ENCODE measurements around the gene NUAK2. TPM values are rescaled to one million over a fixed set of nuclear protein-coding genes. Genes with fewer than 3 reads are reported as not detected.
A peak's percentile ranks its signal among the peaks of the same experiment; 100 is the strongest.
"Not testable (repeated sequence)": the region's sequence is repeated elsewhere in the genome, so short reads cannot be mapped to it uniquely, and the experiment has no call there.

NUAK2 gene
- 10 to 100 TPM in 1 of 8 experiments, 1 to 10 TPM in 4, under 1 TPM in 3; 0.09 to 17.9 (median 7.0) TPM for total RNA-seq

DNA sequence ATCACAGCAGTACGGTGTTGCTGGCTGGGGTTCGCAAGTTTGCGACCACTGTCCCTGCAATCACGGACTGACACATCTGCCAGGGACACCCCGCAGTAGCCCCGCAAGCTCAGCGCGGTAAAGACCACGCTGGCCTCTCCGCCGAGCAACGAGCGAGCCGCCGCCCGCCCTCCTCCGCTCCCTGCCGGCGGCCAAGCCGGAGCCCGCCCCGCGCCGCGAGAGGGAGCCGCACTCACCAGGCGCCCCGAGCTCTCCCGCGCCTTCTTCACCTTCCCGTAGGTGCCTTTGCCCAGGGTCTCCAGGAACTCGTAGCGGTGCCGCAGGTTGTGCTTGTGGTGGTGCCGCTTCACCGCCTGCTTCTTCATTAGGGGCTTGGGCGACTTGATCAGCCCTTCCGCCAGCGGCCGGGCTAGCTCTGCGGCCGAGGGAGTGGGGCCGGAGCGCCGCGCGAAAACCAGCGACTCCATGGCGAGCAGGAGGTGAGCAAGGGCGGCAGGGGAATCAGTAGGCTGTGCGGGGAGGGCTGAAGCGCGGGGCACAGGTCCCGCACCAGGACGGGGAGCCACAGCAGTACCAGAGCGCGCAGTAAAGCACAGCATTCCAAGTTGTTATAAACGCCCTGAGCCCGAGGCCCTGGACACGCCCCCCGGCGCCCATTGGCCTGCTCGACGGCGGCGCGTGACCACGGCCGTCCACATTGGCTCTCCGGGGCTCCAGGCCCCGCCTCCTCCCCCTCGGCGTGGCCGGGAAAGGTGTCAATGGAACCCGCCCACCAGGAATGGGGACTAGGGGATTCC, at the start of gene NUAK2:
NUAK2 (minus strand) TSS at position 584 of the 797 bp plus-strand sequence; CDS start at position 467, 117 bp downstream.
- WGBS, 10 experiments, result 0 to 2% (median 0%) methylated on average over 1 to 27 of the region's 75 CpGs; no CpG with 5 or more reads in 2 of the 10 experiments
- H3K4me3 ChIP-seq, result peak within 1 kb of the TSS; percentile 67 to 89 (median 70)
- peaks cover 45% of the 10 kb centered on the region in 2 donors for H3K4me1 ChIP-seq (replicated peaks in 1 of 2)
- peak within 1 kb of the TSS; percentile 57 to 70 for H3K27ac ChIP-seq
- in situ Hi-C loops (cut with MboI; ENCODE audit: low pct_unique_long_range_greater_than_20kb in 2 of 9, low sequenced_read_pairs in 9 of 9, unreplicated experiment in 9 of 9), result loop anchor here in 4 of 9 experiments (5.0 to 10.0 kb wide), 2 partner anchors 39 to 47 kb away; no protein-coding TSS in a partner anchor
- ATAC-seq (replicated peaks in 6 of 8), result peak; percentile 85 to 96 (median 94)

DNA sequence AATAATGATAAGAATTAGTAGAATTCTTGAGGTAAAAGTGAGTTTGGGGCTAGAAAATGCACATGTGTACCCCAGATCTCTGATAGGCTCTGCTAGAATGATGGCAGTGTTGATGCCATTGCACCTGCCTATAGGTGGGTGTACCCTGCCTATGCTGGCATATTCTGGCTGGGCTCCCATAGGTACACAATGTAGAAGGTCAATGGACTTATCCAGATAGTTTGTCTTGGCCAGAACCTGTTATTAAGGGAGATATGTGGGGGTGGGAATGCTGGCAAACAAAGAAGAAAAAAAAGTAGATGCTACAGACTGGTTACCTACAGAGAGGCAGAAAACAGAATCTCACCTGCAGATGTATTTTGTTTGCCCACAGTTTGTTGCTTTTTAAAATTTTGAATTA, 49.2 kb upstream of the NUAK2 start:
- no peak for ATAC-seq (replicated peaks in 6 of 8)
- in situ Hi-C loops (cut with MboI; ENCODE audit: low pct_unique_long_range_greater_than_20kb in 2 of 9, low sequenced_read_pairs in 9 of 9, unreplicated experiment in 9 of 9), result no loop called here
- Histone ChIP-seq H3K27ac (no peak overlapping the region), H3K4me3 (no peak overlapping the region), H3K4me1 (replicated peaks in 1 of 2) (peaks cover 42 to 49% of the 10 kb centered on the region in 2 donors)

DNA sequence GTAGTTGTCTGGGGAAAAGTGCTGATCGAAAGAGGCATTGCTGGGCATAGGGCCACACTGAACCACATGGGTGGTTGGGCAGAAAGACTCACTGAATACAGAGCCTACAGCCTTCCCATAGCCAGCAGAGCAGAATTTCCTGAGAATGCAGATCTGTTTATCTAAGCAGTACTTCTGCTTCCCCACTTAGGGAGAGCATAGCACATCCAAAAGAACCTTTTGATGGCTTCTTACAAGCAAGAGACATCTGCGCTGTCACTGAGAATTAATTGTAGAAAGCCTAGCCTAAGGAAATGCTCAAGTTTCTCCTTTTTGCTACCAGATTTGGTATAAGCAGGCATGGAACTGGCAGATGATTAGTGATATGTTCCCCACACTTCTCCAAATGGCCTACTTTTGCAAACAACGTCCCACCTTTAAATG, 48.2 kb upstream of the NUAK2 start:
- Histone ChIP-seq H3K4me3 (no peak overlapping the region), H3K4me1 (replicated peaks in 1 of 2) (peaks cover 38 to 47% of the 10 kb centered on the region in 2 donors), H3K27ac (no peak overlapping the region)
- peak in 1 of 8 experiments; percentile 59 for ATAC-seq (replicated peaks in 6 of 8)
- in situ Hi-C loops (cut with MboI; ENCODE audit: low pct_unique_long_range_greater_than_20kb in 2 of 9, low sequenced_read_pairs in 9 of 9, unreplicated experiment in 9 of 9), result no loop called here
- WGBS, 10 experiments, result 22 to 93% (median 85%) methylated on average over 1 to 3 of the region's 3 CpGs; no CpG with 5 or more reads in 2 of the 10 experiments

DNA sequence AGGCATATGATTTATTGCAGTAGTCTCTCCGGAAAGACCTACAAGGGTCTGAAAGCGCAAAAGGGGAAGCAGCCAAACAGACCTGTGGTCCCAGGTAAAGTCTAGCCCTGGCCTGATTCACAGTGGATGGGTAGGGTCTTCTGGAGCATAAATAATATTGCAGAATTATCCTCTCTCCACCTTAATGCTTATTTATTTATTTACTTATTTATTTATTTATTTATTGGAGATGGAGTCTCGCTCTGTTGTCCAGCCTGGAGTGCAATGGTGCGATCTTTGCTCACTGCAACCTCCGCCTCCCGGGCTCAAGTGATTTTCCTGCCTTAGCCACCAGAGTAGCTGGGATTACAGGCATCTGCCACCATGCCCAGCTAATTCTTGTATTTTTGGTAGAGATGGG, 46.9 kb upstream of the NUAK2 start:
- 61 to 97% (median 85%) methylated on average over 1 to 6 of the region's 6 CpGs; no CpG with 5 or more reads in 2 of the 10 experiments for WGBS, 10 experiments
- Histone ChIP-seq H3K4me3 (no peak overlapping the region), H3K27ac (no peak overlapping the region), H3K4me1 (replicated peaks in 1 of 2) (peaks cover 26 to 34% of the 10 kb centered on the region in 2 donors)
- no peak for ATAC-seq (replicated peaks in 6 of 8)
- in situ Hi-C loops (cut with MboI; ENCODE audit: low pct_unique_long_range_greater_than_20kb in 2 of 9, low sequenced_read_pairs in 9 of 9, unreplicated experiment in 9 of 9), result no loop called here

DNA sequence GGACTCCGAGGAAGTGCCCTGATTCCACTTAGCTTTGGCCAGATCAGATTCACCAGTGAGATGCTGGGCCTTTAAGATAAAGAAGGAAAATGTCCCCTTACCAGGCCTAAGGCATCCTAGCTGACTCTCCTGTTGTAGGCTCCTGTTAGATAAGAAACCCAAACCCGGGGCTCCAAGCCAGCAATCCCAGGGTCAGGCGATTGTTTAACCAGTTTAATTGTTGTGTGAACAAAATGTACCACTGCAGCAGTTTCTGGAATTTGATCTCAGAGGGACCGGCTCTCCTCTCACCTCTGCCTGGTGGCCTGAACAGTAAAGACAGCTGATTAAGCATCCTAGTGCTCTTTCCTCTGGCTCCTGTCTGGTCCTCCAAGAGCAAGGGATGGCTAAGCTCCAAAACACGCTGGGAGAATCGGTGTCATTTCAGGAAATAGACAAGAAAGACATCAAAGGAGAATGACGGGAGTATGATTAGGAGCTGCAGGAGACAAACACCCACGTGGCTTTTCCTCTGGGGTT, 44.5 kb upstream of the NUAK2 start:
- in situ Hi-C loops (cut with MboI; ENCODE audit: low pct_unique_long_range_greater_than_20kb in 2 of 9, low sequenced_read_pairs in 9 of 9, unreplicated experiment in 9 of 9), result no loop called here

DNA sequence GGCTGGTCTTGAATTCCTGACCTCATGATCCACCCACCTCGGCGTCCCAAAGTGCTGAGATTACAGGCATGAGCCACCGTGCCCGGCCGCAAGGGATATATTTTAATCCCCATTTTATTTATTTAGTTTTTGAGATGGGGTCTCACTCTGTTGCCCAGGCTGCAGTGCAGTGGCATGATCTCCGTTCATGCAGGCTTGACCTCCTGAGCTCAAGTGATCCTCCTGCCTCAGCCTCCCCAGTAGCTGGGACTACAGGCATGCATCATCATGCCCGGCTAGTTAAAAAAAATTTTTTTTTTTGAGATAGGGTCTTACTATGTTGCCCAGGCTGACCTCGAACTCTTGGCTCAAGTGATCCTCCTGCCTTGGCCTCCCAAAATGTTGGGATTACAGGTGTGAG, 43.5 kb upstream of the NUAK2 start:
- in situ Hi-C loops (cut with MboI; ENCODE audit: low pct_unique_long_range_greater_than_20kb in 2 of 9, low sequenced_read_pairs in 9 of 9, unreplicated experiment in 9 of 9), result not testable (repeated sequence)

More for the DNA sequence above, 44.5 kb upstream of the NUAK2 start:
- WGBS, 10 experiments, result 10 to 69% (median 43%) methylated on average over 2 to 8 of the region's 8 CpGs
- Histone ChIP-seq H3K27ac (no peak overlapping the region), H3K4me3 (no peak overlapping the region), H3K4me1 (replicated peaks in 1 of 2) (peaks cover 17 to 30% of the 10 kb centered on the region in 2 donors)
- ATAC-seq (replicated peaks in 6 of 8), result peak in 3 of 8 experiments; percentile 42 to 55 (median 44)

DNA sequence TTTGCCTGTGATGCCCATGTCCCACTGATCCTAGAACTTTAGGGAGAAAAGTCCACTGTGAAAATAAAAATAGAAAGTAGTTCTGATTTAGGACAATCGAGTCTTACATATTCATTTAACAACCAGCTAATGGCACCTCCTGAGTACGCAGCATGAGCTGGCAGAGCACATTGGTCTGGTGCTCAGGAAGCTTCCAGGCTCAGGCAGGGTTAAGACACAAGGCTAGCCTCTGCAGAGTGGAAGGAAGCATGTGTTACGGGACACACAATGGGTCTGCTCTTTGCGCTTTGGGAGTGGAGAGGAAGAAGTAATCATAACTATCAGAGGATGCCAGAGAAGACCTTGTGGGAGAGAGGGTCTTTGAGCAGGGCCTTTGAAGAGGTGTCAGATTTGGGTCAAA, 39.3 kb upstream of the NUAK2 start:
- WGBS, 10 experiments, result 0 to 100% (median 89%) methylated on average over 1 to 4 of the region's 4 CpGs; no CpG with 5 or more reads in 2 of the 10 experiments
- H3K4me1 ChIP-seq (replicated peaks in 1 of 2), result peaks cover 37 to 57% of the 10 kb centered on the region in 2 donors
- H3K4me3 ChIP-seq, result no peak overlapping the region
- H3K27ac ChIP-seq, result no peak overlapping the region
- no peak for ATAC-seq (replicated peaks in 6 of 8)
- in situ Hi-C loops (cut with MboI; ENCODE audit: low pct_unique_long_range_greater_than_20kb in 2 of 9, low sequenced_read_pairs in 9 of 9, unreplicated experiment in 9 of 9), result no loop called here

More for the DNA sequence above, 43.5 kb upstream of the NUAK2 start:
- 92 to 100% (median 100%) methylated on average over 1 to 8 of the region's 8 CpGs; no CpG with 5 or more reads in 4 of the 10 experiments for WGBS, 10 experiments
- H3K4me3 ChIP-seq; H3K27ac ChIP-seq; ATAC-seq (replicated peaks in 6 of 8): not testable (repeated sequence)
- H3K4me1 ChIP-seq (replicated peaks in 1 of 2), result peaks cover 22 to 39% of the 10 kb centered on the region in 2 donors

DNA sequence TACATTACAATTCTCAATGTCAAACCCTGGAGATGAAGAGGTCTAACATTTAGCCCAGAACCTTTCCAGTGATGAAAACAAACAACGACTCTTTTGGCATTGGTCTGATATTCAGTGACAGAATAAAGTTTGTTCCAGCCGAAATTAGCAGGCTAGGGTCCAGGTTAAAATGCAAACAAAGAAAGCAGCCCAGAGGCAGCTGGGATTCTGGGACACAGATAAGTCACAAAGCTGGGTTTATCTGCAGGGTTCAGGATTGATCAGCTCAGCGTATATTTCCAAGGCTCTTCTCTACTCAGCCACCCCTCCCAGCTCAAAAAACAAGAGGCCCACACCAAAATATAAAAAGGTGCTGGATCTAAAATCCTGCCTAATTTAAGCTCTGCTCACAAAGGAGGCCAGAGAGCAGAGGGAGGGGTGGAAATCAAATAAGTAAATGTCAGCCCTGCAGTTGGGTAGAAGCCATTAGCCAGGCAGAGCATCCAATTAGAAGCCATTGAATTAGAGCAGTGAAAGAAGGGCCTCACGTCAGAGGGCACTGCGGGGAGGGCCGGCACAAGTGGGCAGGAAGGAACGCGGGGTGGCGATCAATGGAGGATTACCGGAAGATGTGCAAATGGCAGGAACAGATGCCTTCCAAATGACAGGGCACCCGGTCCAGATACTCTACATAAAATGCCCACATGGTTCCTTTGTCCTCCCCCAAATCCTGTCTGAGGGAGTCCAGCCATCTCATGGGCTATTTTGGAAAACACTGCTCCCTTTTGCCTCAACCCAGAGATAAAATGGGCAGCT, 38.4 kb upstream of the NUAK2 start:
- WGBS, 10 experiments, result 22 to 71% (median 30%) methylated on average over 2 to 11 of the region's 11 CpGs
- H3K4me3 ChIP-seq, result no peak overlapping the region
- H3K4me1 ChIP-seq (replicated peaks in 1 of 2), result peaks cover 39 to 61% of the 10 kb centered on the region in 2 donors
- peak overlapping the region; percentile 12 to 69 for H3K27ac ChIP-seq
- peak in 3 of 8 experiments; percentile 5 to 31 (median 19) for ATAC-seq (replicated peaks in 6 of 8)
- in situ Hi-C loops (cut with MboI; ENCODE audit: low pct_unique_long_range_greater_than_20kb in 2 of 9, low sequenced_read_pairs in 9 of 9, unreplicated experiment in 9 of 9), result no loop called here

DNA sequence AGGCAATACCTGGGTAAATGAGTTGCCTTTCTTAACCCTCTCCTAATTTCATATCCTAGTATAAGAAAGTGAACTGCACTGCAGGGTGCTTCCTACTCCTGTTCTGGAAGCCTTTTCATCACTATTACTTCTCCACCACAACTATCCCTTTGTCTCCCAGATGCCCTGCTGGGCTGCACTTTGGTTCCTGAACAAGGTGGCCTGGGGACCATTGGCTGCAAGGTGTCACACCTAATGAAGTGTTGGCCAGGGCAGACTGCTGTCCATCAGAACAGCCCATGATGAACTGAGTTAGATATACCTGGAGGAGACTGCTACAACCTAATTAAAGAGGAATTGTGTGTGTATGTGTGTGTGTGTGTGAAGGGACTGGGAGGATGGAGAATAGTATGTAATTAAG, 37.0 kb upstream of the NUAK2 start:
- peaks cover 53 to 75% of the 10 kb centered on the region in 2 donors for H3K4me1 ChIP-seq (replicated peaks in 1 of 2)
- H3K27ac ChIP-seq, result no peak overlapping the region
- H3K4me3 ChIP-seq, result no peak overlapping the region
- no peak for ATAC-seq (replicated peaks in 6 of 8)
- in situ Hi-C loops (cut with MboI; ENCODE audit: low pct_unique_long_range_greater_than_20kb in 2 of 9, low sequenced_read_pairs in 9 of 9, unreplicated experiment in 9 of 9), result no loop called here

DNA sequence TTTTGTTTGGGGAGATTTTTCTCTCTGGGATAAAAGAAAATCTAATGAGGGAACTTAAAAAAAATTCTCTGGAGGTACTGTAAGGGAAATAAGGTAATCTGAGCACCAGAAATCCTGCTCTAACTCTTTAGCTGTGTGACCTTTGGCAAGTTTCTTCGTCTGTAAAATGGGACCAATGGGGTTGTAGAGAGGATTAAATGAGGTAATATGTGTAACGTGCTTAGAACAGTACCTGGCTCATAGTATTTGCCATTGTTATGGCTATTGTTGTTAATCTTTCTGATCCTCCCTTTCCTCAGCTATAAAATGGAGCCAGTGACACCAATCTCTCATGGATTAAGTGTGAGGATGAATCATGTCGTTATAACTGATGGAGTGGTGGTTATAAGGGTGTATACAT, 36.0 kb upstream of the NUAK2 start:
- peaks cover 59 to 78% of the 10 kb centered on the region in 2 donors for H3K4me1 ChIP-seq (replicated peaks in 1 of 2)
- ATAC-seq (replicated peaks in 6 of 8), result no peak
- WGBS, 10 experiments, result 0 to 100% (median 83%) methylated on average over 1 to 3 of the region's 3 CpGs
- peak overlapping the region; percentile 74 to 86 for H3K27ac ChIP-seq
- in situ Hi-C loops (cut with MboI; ENCODE audit: low pct_unique_long_range_greater_than_20kb in 2 of 9, low sequenced_read_pairs in 9 of 9, unreplicated experiment in 9 of 9), result no loop called here
- no peak overlapping the region for H3K4me3 ChIP-seq

DNA sequence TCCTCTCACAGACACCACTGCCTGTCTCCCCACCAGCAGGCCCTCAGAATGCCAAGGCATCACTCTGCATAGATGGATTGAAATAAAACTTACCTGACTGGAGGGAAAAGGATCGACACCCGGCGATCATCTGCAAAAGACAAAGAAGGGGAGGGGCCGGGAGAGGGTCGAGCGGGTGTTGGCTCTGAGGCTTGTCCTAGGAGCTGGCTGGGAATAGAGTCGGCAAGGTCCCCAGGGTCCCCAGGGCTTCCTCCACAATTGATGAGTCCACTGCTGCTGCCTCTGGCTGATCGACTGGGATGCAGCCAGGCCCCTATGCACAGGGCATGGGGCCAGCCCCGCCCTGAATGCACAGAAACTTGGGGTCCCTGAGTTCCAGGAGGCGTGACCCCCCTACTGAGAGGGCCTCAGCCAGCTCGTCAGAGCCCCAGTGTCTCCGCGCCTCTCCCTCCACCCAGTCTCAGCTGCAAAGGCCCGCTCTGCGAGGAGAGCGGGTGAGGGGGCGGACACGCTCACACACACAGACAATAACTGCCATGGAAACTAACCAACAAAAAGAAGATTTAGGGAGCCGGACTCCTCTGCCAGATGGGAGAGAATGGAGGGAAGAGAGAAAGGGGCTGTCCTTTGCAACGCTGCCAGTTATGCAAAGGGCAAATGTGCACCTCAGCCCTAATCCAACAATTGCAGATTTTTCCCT, 35.0 kb upstream of the NUAK2 start, which contains the start of gene KLHDC8A:
KLHDC8A (minus strand) TSS at position 483 of the 700 bp plus-strand sequence. CDS start 13,318 bp downstream, outside the sequence.
- Histone ChIP-seq H3K4me3 (peak within 1 kb of the TSS; percentile 13 to 36 (median 31)), H3K27ac (peak within 1 kb of the TSS; percentile 74 to 86), H3K4me1 (replicated peaks in 1 of 2) (peaks cover 66 to 82% of the 10 kb centered on the region in 2 donors)
- whole genome bisulfite sequencing, 10 experiments, result 0 to 7% (median 0%) methylated on average over 1 to 17 of the region's 20 CpGs; no CpG with 5 or more reads in 4 of the 10 experiments
- peak; percentile 64 to 80 (median 77) for ATAC-seq (replicated peaks in 6 of 8)
- in situ Hi-C loops (cut with MboI; ENCODE audit: low pct_unique_long_range_greater_than_20kb in 2 of 9, low sequenced_read_pairs in 9 of 9, unreplicated experiment in 9 of 9), result no loop called here

DNA sequence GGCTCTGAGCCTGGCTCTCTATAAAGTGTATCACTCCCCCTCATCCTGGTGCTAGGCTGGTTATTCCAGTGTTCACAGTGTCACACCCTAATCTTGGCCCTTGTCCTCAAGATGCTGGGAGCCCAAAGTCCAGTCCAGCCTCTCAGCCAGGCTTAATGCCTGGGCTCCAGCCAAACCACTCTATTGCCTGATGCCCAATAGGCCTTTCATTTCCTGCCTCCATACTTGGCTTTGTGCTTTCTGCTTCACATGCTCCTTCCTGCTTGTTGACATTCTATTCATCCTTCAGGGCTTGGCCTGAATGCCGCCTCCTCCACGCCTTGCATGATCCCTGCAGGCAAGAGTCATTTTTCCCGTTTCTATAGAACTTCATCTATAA, 33.5 kb upstream of the NUAK2 start:
- 0 to 74% (median 29%) methylated on average over 1 to 3 of the region's 3 CpGs; no CpG with 5 or more reads in 1 of the 10 experiments for WGBS, 10 experiments
- H3K4me1 ChIP-seq (replicated peaks in 1 of 2), result peaks cover 74 to 88% of the 10 kb centered on the region in 2 donors
- peak overlapping the region; percentile 8 to 9 for H3K27ac ChIP-seq
- ATAC-seq (replicated peaks in 6 of 8), result peak in 2 of 8 experiments; percentile 37
- in situ Hi-C loops (cut with MboI; ENCODE audit: low pct_unique_long_range_greater_than_20kb in 2 of 9, low sequenced_read_pairs in 9 of 9, unreplicated experiment in 9 of 9), result no loop called here
- H3K4me3 ChIP-seq, result peak overlapping the region in 1 of 5 donors; percentile 31

All from motor neuron (in vitro differentiated cells).